HG03196 (cell line): Measurements from ENCODE around the gene NBEAL2.

ENCODE experiments used
- ATAC-seq: cut with Tn5 transposase; IDR thresholded peaks from one replicate; pipeline ENCODE4 v1.9.1; 2021; ENCODE audit not compliant: unreplicated experiment

Gene NBEAL2, protein sequence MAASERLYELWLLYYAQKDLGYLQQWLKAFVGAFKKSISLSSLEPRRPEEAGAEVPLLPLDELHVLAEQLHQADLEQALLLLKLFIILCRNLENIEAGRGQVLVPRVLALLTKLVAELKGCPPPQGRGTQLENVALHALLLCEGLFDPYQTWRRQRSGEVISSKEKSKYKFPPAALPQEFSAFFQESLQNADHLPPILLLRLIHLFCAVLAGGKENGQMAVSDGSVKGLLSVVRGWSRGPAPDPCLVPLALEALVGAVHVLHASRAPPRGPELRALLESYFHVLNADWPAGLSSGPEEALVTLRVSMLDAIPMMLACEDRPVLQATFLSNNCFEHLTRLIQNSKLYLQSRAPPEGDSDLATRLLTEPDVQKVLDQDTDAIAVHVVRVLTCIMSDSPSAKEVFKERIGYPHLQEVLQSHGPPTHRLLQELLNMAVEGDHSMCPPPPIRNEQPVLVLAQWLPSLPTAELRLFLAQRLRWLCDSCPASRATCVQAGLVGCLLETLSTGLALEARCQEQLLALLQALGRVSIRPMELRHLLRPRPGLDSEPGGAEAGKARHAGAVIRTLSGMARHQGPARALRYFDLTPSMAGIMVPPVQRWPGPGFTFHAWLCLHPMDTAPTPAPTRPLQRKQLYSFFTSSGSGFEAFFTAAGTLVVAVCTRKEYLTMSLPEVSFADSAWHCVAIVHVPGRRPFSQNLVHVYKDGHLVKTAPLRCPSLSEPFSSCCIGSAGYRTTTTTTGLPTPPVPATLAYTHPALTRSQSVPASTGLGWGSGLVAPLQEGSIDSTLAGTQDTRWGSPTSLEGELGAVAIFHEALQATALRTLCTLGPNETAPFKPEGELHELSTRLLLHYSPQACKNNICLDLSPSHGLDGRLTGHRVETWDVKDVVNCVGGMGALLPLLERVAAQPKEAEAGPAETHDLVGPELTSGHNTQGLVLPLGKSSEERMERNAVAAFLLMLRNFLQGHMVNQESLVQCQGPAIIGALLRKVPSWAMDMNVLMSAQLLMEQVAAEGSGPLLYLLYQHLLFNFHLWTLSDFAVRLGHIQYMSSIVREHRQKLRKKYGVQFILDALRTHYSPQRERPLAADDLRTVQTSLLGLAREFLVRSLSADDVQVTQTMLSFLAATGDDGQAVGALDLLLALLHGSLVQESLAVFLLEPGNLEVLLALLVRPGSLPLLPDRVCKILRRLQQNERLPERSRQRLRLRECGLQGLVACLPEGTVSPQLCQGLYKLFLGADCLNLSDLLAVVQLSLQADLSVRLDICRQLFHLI (N-terminal part only)

DNA sequence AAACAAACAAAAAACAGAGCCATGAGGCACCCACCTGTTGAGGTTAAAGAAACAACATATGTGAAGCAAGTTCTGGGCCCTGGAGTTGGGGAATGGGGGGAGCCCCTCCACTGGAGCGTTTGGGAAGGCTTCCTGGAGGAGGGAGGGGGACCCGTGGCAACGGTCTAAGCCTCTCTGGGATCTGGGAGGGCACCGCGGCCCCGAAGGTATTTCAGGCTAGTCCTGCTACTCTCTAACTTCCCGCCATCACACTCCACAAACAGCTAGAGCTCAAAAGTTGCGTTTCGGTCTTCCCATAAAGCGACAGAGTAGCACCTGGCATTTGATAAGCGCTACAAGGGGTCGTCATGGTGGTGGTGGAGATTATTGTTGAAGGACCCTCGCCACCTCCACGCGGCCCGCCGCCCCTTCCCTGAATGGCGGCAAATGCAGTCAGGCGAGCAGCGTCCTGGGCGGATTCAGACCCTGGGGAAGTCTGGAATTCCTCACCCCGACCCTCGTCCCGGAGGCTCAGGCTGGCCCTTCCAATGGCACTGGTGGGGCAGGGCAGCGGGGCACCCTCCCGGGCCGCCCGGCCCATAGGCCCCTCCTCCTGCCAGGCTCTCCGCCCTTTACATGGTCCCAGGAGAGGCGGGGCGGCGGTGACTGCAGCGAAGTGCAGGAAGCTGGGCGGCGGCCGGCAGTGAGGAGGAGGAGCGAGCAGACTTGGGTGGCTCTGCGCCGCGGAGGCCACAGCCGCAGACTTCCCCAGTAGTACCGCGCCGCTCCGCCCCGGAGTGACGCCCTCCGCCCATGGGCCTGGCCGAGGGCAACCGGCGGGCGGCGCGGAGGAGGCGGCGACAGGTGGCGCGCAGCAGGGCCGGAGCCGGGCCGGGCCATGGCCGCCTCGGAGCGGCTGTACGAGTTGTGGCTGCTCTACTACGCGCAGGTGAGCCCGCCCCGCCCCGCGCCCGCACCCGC lies at the start of gene NBEAL2:
Gene NBEAL2, plus strand, starts transcription at position 682 of the 960 bp plus-strand sequence. Its CDS starts 196 bp downstream, at position 878.
- peak; percentile 66 for ATAC-seq

DNA sequence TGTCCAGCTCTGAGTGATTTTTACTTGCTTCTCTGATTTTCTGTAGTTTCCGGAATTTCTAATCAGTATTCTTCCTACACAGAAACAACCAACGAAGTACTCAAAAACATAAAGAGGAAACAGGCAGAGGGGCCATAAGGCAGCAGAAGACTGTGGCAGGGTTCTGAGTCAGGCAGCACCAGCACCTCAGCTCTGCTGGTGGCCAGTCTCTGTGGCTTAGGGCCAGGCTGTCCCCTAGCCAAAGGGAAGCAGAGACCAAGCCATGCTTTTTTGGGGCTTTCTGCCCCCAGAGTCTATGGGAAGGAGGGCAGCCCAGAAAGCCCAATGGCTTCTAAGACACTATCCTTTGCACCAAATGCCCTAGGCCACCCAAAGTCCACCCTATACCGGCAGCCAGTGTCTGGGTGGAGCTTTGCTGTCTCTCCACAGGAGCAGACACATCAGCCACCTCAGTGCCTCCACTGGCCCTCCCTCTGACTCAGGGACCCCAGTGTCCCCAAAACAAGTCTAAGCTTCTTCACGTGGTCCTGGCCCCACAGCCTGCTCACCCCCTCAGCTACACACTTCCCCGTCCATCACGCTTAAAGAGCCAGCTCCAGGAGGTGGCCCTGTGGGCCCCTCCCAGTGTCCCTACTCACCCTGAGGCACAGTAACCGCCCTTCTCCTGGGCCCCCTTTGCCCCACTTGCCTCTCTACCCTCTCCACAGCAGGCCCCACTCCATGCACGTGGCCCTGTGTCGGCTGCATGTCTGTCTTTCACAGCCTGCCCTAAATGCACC lies 49.1 kb upstream of the NBEAL2 start:
- no peak for ATAC-seq

DNA sequence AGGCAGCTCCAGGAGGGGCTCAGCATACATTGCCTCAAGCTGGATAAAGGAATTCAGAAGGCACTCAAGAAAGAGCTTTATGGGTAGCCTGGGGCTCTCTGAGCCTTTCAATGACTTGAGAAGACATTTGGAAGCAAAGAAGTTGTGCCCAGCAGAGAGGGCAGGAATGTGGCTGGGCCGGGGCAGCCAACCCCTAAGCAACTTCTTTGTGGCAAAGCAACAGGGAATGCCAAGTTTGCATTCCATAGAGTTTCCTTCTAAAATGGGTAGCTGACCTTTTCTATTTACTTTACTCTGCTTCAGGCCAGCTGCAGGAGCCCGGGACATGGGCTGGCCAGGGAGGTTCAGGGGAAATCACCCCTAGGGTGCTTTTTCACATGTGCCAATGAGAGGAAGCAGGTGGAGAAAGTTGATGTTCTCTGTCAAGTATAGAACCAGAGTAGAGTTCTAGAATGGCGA lies 48.5 kb upstream of the NBEAL2 start:
- no peak for ATAC-seq

DNA sequence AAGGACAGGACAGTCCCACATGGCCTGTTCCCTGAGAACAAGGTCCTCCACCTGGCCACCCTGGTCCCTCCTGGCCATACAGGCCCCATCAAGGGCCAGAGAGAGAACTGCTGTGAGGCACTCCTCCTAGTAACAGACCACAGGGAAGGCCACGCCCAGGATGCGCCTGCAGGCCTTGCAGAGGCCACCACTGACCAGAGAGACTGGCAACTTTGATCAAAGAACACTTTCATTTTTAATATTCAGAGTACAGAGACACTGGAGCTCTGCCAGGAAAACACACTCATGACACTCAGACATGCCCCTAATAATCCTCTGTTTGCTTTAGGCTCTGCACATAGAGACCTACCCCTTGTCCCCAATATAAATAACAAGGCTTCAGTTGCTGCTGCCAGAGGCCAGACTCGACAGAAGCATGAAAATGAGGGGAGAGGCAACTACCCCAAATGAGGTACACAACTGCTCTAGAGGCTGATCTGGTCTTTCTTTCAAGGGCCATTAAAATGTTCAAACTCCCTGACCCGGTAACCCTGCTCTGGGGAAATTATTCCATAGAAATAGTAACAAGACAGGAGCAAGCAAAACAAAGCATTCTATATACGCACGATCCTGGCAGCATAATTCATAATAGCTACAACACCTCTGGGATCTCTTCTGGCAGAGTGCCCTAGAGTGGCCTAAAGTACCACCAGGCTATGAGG lies 47.7 kb upstream of the NBEAL2 start:
- ATAC-seq = no peak

DNA sequence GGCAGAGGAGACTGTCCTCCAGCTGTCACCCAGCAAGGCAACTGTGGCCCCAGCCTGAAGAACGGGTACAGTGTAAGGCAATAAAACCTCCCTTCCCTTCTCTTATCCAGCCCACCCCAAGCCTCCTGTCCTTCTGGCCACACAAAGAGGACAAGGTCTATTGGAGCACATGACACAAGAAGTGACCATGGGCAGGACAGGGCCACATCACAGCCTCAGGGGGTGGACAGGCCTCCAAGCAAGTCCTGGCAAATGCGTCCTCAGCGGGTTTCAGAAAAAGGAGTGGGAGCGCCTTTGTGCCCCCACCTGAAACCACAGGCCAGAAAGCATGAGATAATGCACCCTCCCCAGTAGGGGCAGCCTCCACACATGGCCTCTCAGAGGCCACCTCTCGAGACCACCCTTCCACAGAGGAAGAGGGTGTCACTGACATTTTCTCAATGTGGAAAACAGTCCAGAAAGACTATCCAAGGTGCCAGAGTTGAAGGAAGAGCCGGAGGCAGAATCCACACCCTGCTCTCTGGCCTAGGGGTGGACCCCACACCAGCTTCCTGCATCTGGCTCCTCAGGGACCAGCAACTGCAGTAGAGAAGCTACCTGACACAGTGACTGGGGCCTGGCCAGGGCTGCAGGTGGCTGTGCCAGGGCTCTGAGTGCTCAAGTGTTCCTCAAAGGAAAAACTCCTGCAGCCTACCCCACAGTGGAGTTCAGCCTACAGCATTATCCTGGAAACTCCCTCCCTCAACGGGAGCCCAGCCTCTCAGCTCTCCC lies 46.8 kb upstream of the NBEAL2 start:
- ATAC-seq = no peak

DNA sequence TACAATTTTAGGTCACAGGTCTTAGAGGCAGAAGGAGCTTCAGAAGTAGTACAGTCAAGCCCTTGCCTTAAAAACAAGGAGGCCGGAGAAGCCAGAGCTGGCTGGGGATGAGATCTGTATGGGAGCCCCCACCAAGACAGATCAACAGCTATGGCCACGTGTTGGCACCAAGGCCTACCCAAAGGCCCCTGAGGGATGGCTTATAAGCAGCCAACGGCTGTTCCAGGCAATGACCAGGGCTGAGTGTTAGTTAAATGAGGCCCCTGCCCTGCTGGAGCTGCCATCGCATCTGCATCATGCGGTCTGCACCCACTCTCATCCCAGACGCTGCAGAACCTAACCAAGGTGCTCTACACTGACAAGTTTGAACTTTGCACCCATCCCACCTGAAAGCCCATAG lies 46.2 kb upstream of the NBEAL2 start:
- no peak for ATAC-seq

DNA sequence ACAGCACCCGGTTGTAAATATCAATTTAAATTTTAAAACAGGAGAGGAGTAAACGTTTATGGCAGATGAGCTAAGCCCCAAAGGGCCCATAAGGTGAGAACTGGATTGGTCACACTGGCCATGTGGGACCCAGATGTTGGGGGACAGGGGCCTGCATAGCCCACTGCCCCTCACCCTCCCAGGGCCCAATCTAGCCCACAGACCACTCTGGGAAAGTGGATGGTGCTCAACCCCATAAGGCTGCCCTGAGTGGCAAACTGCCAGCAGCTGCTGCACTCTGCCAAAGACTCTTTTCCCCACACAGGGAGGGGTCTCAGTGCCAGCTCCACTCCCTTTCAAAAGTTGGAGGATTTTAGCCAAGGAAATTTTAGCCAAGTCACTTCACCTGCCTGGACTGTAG lies 45.4 kb upstream of the NBEAL2 start:
- no peak for ATAC-seq

DNA sequence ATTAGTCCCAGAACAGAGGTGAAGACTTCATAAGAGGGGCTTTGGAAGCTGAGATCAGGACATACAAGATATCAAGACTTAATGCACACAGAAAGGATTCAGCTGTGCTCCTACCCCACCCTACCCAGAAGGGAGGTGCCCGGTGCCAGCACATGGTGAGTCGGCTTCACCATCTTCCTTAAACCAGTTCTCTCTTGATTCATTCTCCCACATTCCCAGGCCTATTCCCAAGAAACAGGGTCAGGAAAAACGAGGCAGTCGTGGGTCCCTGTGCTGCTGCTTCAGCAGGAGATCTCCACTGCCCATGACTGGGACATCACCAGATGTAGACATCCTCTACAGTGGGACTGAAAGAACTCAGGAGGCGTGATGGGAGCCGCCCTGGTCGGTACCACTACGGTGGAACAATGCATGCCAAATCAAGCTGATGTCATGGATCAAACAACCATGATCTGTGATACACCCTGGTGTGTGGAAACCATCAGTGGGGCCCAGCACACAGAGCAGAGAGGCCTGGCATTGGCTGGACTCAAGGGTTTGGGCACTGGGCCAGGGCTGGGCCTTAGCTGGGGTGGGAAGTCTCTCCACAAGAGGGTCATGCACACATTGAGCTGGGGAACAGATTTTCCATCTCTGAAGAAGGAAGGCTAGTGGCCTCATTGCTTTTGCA lies 44.8 kb upstream of the NBEAL2 start:
- no peak for ATAC-seq

DNA sequence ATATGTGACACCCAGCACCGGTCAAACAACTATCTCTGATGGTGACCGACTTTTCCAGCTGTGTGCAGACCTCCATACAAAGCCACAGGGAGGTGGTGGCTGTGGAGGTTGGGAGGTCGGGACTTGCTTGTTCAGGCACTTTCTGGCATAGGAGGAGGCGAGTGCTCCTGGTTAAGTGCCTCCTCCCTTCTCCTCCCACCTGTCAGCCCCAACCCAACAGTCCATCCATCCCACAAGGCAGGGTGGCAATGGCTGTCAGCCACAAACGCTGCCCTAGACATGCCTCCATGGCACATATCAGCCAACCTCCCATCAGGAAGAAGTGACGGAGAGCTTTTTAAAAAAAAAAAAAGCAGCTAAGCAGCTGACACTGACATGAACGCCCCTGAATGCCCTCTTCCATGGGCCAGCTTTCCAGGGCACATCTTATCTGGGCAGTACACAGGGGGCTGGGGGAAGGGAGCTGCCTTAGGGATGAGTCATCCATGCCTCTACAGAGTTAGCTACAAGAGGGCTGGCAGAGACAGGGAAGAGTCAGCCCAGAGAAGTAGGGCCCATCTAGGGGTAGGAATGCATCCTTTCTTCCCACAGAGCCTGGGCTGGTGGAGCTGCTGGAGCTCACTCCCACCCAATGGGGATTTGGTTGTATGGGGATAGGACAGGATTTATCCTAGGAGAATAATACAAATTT lies 44.2 kb upstream of the NBEAL2 start:
- no peak for ATAC-seq

DNA sequence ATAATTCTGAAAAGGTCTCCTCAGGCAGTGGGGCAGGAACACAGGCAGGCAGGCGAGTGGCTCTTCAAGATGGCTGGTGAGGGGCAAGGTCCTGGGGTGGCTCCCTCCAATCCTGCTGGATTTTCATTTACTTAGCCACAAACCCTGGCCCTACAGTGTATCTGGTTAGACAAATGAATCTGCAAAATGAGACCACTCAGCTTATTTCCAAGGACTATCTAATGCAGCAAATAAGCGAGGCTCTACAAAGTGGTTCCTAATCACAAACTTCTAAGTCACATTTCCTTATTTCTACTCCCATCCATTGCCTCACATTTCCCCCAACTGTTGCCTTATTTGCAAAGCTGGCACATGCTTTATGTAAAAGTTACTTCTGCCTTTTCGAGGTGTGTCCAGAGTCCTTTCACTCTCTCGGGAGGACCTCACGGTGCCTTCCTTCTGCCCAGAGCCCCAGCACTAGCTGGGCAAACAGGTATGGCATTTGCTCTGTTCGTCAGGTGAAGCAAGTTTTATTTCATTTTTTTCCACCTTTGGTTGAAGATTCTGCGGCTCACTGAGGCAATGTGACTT lies 43.4 kb upstream of the NBEAL2 start:
- ATAC-seq = no peak

DNA sequence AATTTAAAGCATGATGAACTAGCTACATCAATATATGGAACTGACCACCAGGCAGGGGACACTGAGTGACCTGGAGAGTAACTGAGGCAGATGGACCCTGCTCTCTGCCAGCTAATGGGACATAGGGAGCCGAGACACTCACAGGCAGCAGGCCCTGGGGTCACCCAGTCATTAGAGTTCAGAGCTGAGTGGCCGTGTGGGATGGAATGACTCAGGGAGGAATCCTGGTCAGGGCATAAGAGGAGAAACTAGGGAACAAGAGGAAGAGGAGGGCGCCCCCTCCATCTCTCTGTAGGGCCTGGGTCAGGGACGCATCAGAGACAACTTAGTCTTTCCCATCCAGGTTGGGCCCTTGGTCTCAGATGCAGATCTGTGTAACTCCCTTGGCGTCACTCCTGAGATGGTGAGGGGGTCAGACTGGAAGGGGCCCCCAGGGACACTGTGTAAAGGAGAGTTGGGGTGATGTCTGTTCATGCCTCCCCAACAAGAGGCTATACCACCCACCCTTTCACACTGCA lies 42.7 kb upstream of the NBEAL2 start:
- ATAC-seq = no peak

DNA sequence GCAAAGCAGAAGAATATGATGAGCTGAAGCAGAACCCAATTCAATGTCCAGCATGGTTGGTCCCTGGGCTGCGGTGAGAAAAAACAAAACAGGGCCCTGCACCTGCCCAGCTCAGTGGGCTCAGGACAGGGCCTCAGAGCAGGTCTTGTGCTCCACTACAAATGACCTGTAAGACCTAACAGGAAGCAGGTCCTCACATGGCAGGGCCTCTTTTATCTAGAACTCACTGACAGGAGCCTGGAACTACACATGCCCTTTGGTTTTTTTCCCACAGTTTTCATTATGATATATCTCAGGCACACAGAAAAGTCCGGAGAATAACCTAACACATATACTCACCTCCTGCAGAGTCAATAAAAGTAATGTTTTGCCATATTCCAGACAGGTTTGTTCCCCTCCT lies 41.3 kb upstream of the NBEAL2 start:
- no peak for ATAC-seq

DNA sequence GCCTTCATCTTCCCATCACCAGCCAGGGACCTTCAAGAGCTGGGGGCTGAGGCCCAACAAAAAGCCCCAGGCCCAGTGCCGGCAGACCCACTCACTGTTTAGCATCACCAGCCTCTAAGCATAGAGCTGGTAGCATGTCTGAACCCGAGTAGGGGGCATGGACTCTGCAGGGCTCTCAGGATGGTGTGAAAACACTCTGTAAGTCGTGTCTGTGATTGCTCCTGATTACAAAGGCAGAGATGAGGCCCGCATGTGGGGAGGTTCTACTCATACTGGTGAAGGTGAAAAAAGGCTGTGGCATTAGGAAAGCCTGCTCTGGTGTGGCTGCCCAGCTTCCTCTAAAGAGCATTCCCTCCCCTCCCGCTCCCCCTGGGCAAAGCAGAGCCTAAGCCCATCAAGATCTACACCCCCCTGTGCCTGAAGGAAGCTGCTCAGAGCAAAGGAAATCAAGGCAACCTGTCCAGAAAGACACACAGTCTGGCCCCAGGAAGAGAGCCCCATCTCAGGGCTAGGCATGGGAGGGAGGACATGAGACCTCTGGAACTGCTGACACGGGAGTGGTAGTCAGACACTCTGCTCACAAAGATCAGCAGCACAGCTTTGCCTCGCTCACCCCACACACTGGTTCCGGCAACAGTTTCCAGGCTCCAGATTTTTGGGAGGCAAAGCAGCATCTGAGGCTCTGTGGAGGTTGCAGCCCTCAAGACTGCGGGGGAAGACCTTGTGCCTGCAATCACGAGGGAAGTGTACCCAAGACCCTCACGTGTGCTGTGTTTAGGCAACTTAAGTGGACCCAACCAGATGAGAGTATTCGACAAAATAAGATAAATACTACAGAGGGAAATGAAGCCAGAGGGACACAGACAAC lies 39.7 kb upstream of the NBEAL2 start:
- ATAC-seq = no peak

DNA sequence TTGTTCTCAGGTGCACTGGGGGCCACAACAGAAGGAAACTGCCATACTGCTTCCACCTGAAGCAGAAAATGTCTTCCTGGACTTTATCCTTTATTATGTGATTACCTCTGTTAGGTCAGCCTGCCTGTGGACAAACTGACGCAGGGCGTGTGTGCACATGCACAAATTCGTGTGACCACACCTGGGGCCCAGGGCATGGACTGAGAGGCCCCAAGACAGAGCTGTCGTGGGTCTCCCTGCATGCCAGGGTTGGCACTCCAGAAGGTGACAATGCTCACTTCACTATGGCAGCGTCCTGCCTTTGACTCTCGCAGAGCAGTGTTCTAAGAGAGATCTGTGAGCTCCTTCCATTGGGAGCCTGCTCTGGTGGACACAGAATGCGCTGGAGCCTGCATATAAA lies 37.4 kb upstream of the NBEAL2 start:
- ATAC-seq = no peak
